ENCODE measurements around the gene ACTR3.

GRCh38 chr2:113899166-113899565, 9.3 kb downstream of the ACTR3 start:
- TF ChIP-seq CTCF (IDR thresholded peaks at IDR 0.05; ENCODE audit: low read depth, low read length, poor library complexity, severe bottlenecking), result no peak
- no peak for TF ChIP-seq EZH2phosphoT487 (IDR thresholded peaks at IDR 0.05; ENCODE audit: borderline replicate concordance, low read length)
